ENCODE results near the gene MLANA. TPM values are rescaled to one million over a fixed set of nuclear protein-coding genes. Genes with fewer than 3 reads are reported as not detected.
A peak's percentile ranks its signal among the peaks of the same experiment; 100 is the strongest.

MLANA gene
- total RNA-seq, 2 experiments from 2014 or later = not detected

DNA sequence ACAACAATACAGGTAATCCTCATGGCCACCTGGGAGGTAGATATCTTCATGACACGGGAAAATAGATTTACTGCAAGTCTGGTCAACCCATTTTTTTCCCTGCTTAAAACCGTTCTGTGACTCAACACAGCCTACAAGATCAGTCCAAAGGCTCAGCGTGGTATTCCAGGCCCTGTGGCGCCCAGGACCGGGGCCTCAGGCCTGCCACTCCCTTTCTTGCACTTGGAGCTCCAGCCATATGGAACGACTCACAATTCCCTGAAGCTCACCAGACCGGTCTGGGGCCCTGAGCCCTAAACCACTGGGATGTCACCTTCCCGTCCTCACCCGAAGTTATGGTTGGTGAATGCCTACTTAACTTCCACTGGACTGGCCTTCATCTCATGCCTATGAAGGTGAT is 6.5 kb upstream of the MLANA start:
- no peaks in the 10 kb centered on the region for H3K9me3 ChIP-seq (ENCODE audit: control insufficient read depth in 1 of 2, insufficient read depth in 1 of 2, low read length in 2 of 2)
- no peaks in the 10 kb centered on the region for H3K27me3 ChIP-seq (ENCODE audit: control insufficient read depth in 1 of 2, insufficient read depth in 2 of 2, low read length in 2 of 2)
- ChIA-PET CTCF (no interaction called here), POLR2A (no interaction called here)
- no peak overlapping the region for H3K27ac ChIP-seq (ENCODE audit: low read depth in 1 of 2, low read length in 2 of 2)
- no peak for ATAC-seq (ENCODE audit: poor library complexity)
- H3K4me3 ChIP-seq (ENCODE audit: low read length) = no peak overlapping the region
- H3K4me3 Mint-ChIP-seq = no peak overlapping the region
- peaks cover 14% of the 10 kb centered on the region for H3K4me1 ChIP-seq (ENCODE audit: insufficient read depth, low read length)
- H3K27me3 Mint-ChIP-seq = no peaks in the 10 kb centered on the region
- no peaks in the 10 kb centered on the region for H3K36me3 Mint-ChIP-seq (ENCODE audit: low read depth)
- no peaks in the 10 kb centered on the region for H3K4me1 Mint-ChIP-seq (ENCODE audit: low read depth)
- no peaks in the 10 kb centered on the region for H3K36me3 ChIP-seq (ENCODE audit: insufficient read depth, low read length)
- TF ChIP-seq, protein P1, sequence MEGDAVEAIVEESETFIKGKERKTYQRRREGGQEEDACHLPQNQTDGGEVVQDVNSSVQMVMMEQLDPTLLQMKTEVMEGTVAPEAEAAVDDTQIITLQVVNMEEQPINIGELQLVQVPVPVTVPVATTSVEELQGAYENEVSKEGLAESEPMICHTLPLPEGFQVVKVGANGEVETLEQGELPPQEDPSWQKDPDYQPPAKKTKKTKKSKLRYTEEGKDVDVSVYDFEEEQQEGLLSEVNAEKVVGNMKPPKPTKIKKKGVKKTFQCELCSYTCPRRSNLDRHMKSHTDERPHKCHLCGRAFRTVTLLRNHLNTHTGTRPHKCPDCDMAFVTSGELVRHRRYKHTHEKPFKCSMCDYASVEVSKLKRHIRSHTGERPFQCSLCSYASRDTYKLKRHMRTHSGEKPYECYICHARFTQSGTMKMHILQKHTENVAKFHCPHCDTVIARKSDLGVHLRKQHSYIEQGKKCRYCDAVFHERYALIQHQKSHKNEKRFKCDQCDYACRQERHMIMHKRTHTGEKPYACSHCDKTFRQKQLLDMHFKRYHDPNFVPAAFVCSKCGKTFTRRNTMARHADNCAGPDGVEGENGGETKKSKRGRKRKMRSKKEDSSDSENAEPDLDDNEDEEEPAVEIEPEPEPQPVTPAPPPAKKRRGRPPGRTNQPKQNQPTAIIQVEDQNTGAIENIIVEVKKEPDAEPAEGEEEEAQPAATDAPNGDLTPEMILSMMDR (IDR thresholded peaks at IDR 0.05) = no peak
- no peak overlapping the region for H3K27ac Mint-ChIP-seq
- no peak for DNase-seq
- H3K9me3 Mint-ChIP-seq = no peaks in the 10 kb centered on the region
- intact Hi-C loops (cut with DNase I, micrococcal nuclease) = no loop called here

DNA sequence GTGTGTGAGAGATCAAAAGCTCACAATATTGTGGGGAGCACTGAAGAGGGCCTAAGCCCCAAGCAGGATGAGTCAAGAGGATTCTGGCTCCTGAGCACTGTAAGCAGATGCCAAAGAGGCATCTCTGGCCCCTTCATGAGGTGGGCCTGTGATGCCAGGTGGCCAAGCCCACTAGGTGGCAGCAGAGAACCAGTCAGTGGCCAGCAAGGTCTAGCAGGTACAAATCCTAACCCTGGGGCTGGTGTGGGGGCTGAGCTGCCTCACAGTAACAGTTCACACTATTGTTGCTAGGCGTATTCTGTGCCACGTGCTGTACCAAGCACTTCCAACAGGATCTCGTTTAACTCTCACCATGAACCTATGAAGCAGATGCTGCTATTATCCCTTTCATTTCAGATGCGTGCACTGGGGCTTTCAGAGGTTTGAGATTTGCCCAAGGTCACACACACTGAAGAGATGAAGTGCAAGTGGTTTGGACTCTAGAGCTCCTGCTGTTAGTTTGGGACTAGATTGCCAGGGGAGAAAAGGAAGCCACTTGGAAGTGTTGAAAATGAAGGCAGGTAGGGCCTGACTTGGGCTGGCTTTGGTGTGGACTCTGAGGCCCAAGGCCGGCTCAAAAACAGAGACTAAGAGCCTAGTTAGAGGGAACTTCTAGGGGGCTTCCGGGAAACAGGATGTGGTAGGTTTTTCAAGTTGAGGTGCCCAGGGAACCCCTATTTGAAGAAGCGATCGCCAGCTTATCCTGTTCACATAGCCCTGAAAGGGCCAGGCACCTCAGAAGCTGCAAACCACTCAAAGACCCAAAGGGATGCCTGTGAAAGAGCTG is 4.4 kb upstream of the MLANA start:
- H3K27ac Mint-ChIP-seq = no peak overlapping the region
- CTCF ChIA-PET = interaction anchor here (0.5 to 2.4 kb wide), 10 partner anchors 21 to 194 kb away, joined by 3 to 6 read pairs (median 4); partner anchors contain the start of gene ERMP1

DNA sequence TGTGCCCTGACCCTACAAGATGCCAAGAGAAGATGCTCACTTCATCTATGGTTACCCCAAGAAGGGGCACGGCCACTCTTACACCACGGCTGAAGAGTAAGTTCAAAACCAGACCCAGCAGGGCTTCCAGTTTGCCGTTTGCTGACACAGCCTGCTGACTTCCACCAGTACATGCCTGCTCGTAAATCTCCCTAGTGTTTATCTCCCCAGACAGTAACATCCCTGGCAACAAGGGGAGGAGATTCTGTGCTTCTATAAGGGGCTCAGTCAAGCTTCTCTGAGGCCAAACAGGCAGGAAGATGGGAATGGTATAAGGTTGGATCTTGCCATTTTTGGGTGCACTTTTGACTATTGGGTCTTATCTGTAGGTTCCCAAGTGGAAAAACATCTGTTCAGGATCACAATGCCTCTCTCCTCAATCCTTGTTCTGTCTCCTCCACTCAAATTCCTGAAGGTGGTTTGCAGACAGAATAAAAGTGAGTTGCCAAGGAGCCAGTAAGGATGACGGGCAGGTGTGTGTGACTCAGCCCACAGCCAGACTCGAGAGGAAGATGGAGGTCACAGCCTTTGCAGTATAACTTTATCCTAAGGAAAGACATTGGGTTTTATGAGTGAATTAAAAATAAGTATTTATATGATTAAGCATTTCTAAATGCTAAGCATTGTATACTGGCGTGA is 1.9 kb downstream of the MLANA start:
- DNase-seq = no peak
- no peaks in the 10 kb centered on the region for H3K9me3 Mint-ChIP-seq
- H3K36me3 Mint-ChIP-seq (ENCODE audit: low read depth) = peaks cover 11% of the 10 kb centered on the region
- H3K27me3 Mint-ChIP-seq = no peaks in the 10 kb centered on the region
- H3K4me3 Mint-ChIP-seq = no peak overlapping the region
- no peaks in the 10 kb centered on the region for H3K27me3 ChIP-seq (ENCODE audit: control insufficient read depth in 1 of 2, insufficient read depth in 2 of 2, low read length in 2 of 2)
- no peak for ATAC-seq (ENCODE audit: poor library complexity)
- no peak overlapping the region for H3K4me3 ChIP-seq (ENCODE audit: low read length)
- H3K4me1 ChIP-seq (ENCODE audit: insufficient read depth, low read length) = peaks cover 2% of the 10 kb centered on the region
- no peaks in the 10 kb centered on the region for H3K9me3 ChIP-seq (ENCODE audit: control insufficient read depth in 1 of 2, insufficient read depth in 1 of 2, low read length in 2 of 2)
- CTCF ChIA-PET = no interaction called here
- no peak overlapping the region for H3K27ac ChIP-seq (ENCODE audit: low read depth in 1 of 2, low read length in 2 of 2)
- H3K4me1 Mint-ChIP-seq (ENCODE audit: low read depth) = no peaks in the 10 kb centered on the region
- H3K27ac Mint-ChIP-seq = no peak overlapping the region
- H3K36me3 ChIP-seq (ENCODE audit: insufficient read depth, low read length) = peaks cover 11% of the 10 kb centered on the region
- POLR2A ChIA-PET = no interaction called here
- intact Hi-C loops (cut with DNase I, micrococcal nuclease) = no loop called here
- TF ChIP-seq, protein P1 (IDR thresholded peaks at IDR 0.05) = no peak

More for the DNA sequence above, 4.4 kb upstream of the MLANA start:
- Histone ChIP-seq H3K4me1 (ENCODE audit: insufficient read depth, low read length) (peaks cover 10% of the 10 kb centered on the region), H3K36me3 (ENCODE audit: insufficient read depth, low read length) (no peaks in the 10 kb centered on the region), H3K9me3 (ENCODE audit: control insufficient read depth in 1 of 2, insufficient read depth in 1 of 2, low read length in 2 of 2) (no peaks in the 10 kb centered on the region), H3K27me3 (ENCODE audit: control insufficient read depth in 1 of 2, insufficient read depth in 2 of 2, low read length in 2 of 2) (no peaks in the 10 kb centered on the region), H3K27ac (ENCODE audit: low read depth in 1 of 2, low read length in 2 of 2) (no peak overlapping the region), H3K4me3 (ENCODE audit: low read length) (no peak overlapping the region)
- Mint-ChIP-seq H3K4me1 (ENCODE audit: low read depth) (no peaks in the 10 kb centered on the region), H3K9me3 (no peaks in the 10 kb centered on the region), H3K27me3 (no peaks in the 10 kb centered on the region), H3K4me3 (no peak overlapping the region), H3K36me3 (ENCODE audit: low read depth) (no peaks in the 10 kb centered on the region)
- ATAC-seq (ENCODE audit: poor library complexity) (peak; percentile 94), DNase-seq (peak; percentile 66 to 86 (median 73))
- intact Hi-C loops (cut with DNase I, micrococcal nuclease) = loop anchor here (1.0 to 5.0 kb wide), 3 partner anchors 168 to 681 kb away; no protein-coding TSS in a partner anchor
- TF ChIP-seq, protein P1 (IDR thresholded peaks at IDR 0.05) = peak; percentile 90
- POLR2A ChIA-PET = interaction anchor here (2.3 to 3.5 kb wide), 2 partner anchors 54 to 168 kb away, joined by 6 to 10 read pairs; partner anchors contain the start of gene ERMP1
